Thyroid gland (tissue), 4 donors: Measurements from ENCODE around the gene ABTB2.

Experiments used
- POLR2A ChIP-seq, 2 donors: fragments of 450-650 bp; IDR thresholded peaks; one replicate each; pipeline ENCODE4 v1.6.1; 2017; ENCODE audit warnings: antibody characterized with exemption in 2 of 2, mild to moderate bottlenecking in 2 of 2, moderate library complexity in 1 of 2
- TF ChIP-seq, protein P1 (sequence below), 6 experiments: fragments of 200-600 bp in 3 of 6; fragments of 450-650 bp in 3 of 6; sonication (generic) in 3 of 6; IDR thresholded peaks; one replicate each; pipeline ENCODE4 v1.5.1; 2016 to 2019; ENCODE audit warnings: antibody characterized with exemption in 6 of 6, mild to moderate bottlenecking in 2 of 6, inconsistent platforms in 1 of 6, moderate library complexity in 1 of 6

DNA sequence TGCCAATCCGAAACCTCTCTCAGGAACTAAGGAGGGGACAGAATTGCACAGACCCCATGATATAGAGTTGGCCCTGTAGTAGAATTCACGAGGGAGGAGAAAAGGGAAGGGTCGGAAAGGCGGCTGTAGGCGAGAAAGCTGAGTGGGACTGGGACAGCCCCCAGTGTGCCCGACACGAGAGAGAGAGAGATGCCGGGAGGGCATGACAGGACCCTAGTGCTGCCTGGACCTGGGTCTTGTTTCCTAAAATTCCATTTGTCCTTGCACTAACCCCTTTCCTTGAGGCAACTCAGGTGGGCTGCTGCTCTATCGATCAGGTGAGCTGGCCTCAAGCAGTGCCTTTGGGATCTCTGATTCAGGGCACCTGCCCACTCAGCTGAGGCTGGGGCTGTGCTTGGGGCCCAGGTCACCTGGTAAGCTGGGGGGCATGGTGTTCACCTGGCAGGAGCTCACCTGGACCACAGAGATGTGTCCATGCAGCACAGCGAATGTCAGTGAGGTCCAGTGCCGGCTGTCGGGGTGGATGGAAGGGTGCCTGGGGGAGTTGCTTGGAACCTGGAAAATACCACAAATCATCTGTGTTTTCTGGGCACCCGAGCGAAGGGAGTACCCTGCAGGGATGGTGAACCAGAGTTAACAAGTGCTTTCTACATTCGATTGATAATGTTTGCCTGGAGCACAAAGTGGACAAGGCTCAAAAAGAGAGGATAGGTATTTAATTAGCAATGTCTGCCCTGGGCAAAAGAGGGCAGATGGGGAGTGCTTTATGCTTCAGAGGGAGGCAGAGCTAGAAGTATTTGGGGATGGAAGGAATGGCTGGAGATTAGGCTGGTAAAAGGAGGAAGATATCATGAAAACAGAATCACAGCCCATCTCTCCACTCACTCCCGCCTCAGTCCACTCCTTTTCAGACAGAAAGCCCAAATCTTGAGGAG, 190.7 kb downstream of the ABTB2 start:
- TF ChIP-seq, protein P1, sequence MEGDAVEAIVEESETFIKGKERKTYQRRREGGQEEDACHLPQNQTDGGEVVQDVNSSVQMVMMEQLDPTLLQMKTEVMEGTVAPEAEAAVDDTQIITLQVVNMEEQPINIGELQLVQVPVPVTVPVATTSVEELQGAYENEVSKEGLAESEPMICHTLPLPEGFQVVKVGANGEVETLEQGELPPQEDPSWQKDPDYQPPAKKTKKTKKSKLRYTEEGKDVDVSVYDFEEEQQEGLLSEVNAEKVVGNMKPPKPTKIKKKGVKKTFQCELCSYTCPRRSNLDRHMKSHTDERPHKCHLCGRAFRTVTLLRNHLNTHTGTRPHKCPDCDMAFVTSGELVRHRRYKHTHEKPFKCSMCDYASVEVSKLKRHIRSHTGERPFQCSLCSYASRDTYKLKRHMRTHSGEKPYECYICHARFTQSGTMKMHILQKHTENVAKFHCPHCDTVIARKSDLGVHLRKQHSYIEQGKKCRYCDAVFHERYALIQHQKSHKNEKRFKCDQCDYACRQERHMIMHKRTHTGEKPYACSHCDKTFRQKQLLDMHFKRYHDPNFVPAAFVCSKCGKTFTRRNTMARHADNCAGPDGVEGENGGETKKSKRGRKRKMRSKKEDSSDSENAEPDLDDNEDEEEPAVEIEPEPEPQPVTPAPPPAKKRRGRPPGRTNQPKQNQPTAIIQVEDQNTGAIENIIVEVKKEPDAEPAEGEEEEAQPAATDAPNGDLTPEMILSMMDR (IDR thresholded peaks at IDR 0.05) = no peak
- no peak for TF ChIP-seq POLR2A (IDR thresholded peaks at IDR 0.05)
